Small intestine (tissue), 7 donors: ENCODE measurements around the gene ZFPL1. TPM values are rescaled to one million over a fixed set of nuclear protein-coding genes. Genes with fewer than 3 reads are reported as not detected.

Source experiments
- DNase-seq, 2 donors: peaks; one replicate each; pipeline versions ENCODE4 v3.0.0 to v3.0.0-alpha.2; 2013
- FAIRE-seq: peaks from 2 replicates; lab custom pipeline; 2012; peaks lifted over from hg19 to GRCh38; lab: Jason Lieb, UNC
- H3K27ac ChIP-seq, 3 donors: one replicate each; pipeline ENCODE4 v1.5.1; 2013; ENCODE audit warnings: low read length in 2 of 3, mild to moderate bottlenecking in 2 of 3, control low read depth in 1 of 3, inconsistent platforms in 1 of 3, low read depth in 1 of 3, moderate library complexity in 1 of 3
- H3K27me3 ChIP-seq, 3 donors: one replicate each; pipeline ENCODE4 v1.6.1; 2013; ENCODE audit warnings: low read length in 3 of 3, inconsistent platforms in 1 of 3; ENCODE audit not compliant: control insufficient read depth in 3 of 3, insufficient read depth in 3 of 3
- H3K36me3 ChIP-seq, 3 donors: one replicate each; pipeline ENCODE4 v1.6.1; 2013; ENCODE audit warnings: low read length in 3 of 3, inconsistent platforms in 1 of 3, low read depth in 1 of 3, mild to moderate bottlenecking in 1 of 3, moderate library complexity in 1 of 3; ENCODE audit not compliant: control insufficient read depth in 3 of 3, insufficient read depth in 2 of 3
- H3K4me1 ChIP-seq, 3 donors: one replicate each; pipeline ENCODE4 v1.6.1; 2013; ENCODE audit warnings: low read length in 2 of 3, inconsistent platforms in 1 of 3, low read depth in 1 of 3, mild to moderate bottlenecking in 1 of 3, moderate library complexity in 1 of 3; ENCODE audit not compliant: control insufficient read depth in 3 of 3, insufficient read depth in 2 of 3
- H3K4me3 ChIP-seq, 3 donors: one replicate each; pipeline ENCODE4 v1.5.1; 2013; ENCODE audit warnings: low read length in 3 of 3, control low read depth in 1 of 3, inconsistent platforms in 1 of 3, low read depth in 1 of 3, mild to moderate bottlenecking in 1 of 3, moderate library complexity in 1 of 3
- H3K9me3 ChIP-seq, 2 donors: one replicate each; pipeline ENCODE4 v1.6.1; 2013; ENCODE audit warnings: low read depth in 1 of 2, low read length in 1 of 2; ENCODE audit not compliant: control insufficient read depth in 2 of 2, insufficient read depth in 1 of 2
- WGBS, 3 donors: extraction: QIAGEN DNeasy Blood & Tissue Kit; methylation state at CpG; one replicate each; pipeline ENCODE4 v1.1.7; 2013; 5-methylcytosine and 5-hydroxymethylcytosine counted together
- polyA plus RNA-seq, 4 donors: library from polyadenylated mRNA; stranded (reverse) in 3 of 4; unstranded in 1 of 4; fragments of 200-250 nt in 3 of 4; fragments of 120-200 nt in 1 of 4; gene quantifications; one replicate each; pipeline versions ENCODE4 v1.2.1 to v1.2.3, GENCODE V29; 2013
- donor health status: healthy with polysubstance abuse.
- donor health status: control.
- donor health status: control.
- donor health status: Bipolar disorder and iron deficiency.
- donor health status: healthy.

Gene ZFPL1
- polyA plus RNA-seq, 4 donors = 40.5 to 65.8 (median 53.7) TPM

DNA sequence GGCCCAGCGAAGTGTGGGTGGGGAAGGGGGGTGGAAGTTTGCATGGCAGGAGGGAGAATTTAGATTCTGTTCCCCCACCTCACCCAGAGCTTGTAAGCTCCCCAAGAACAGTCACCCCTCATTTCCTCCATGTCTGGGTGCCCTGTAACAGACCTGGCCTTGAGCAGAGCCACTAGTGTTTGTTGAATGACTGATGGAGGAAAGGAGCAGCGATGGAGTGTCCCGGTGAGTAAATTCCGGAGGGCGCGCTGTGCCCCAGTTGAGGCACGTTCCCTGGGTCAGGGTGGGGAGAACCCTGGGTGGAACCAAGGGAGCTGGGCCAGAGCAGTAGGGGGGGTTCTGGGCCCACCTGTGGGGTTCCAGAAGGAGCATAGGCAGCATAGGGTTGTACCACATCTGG, 26.5 kb upstream of the ZFPL1 start:
- 92 to 93% (median 92%) methylated on average over 7 of the region's 7 CpGs for WGBS, 3 donors

DNA sequence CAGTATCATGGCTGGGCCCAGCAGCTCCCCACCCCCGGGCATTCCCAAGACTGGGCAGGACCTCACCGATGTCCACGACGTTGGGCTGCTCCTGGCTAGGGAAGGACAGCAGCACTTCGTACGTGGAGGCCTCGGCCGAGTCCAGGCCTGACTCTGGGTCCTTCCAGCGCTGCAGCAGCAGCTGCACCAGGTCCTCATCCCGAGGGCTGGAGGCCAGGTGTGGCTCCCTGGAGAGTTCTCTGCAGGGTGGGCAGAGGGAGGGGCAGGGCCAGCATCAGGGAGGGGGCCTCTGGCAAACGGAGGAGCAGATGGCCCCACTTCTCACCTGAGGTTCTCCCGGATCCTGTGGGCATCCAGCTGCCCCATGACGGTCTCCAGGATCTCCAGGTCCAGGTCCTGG, 26.0 kb upstream of the ZFPL1 start:
- DNase-seq (no peak), FAIRE-seq (no peak)
- Histone ChIP-seq H3K4me1 (peaks cover 0 to 31% (median 1%) of the 10 kb centered on the region in 3 donors), H3K27me3 (no peaks in the 10 kb centered on the region), H3K9me3 (peaks cover 0 to 4% of the 10 kb centered on the region in 2 donors), H3K4me3 (peak overlapping the region in 1 of 3 donors; percentile 67), H3K27ac (peak overlapping the region in 1 of 3 donors; percentile 48), H3K36me3 (peaks cover 0 to 3% (median 0%) of the 10 kb centered on the region in 3 donors)
- 19 to 62% (median 50%) methylated on average over 12 to 13 of the region's 13 CpGs for WGBS, 3 donors

More for the DNA sequence above, 26.5 kb upstream of the ZFPL1 start:
- H3K4me1 ChIP-seq = peaks cover 0 to 31% (median 1%) of the 10 kb centered on the region in 3 donors
- no peak overlapping the region for H3K27ac ChIP-seq
- peak overlapping the region in 1 of 3 donors; percentile 67 for H3K4me3 ChIP-seq
- peaks cover 0 to 4% of the 10 kb centered on the region in 2 donors for H3K9me3 ChIP-seq
- H3K27me3 ChIP-seq = no peaks in the 10 kb centered on the region
- no peak for DNase-seq
- FAIRE-seq = no peak
- peaks cover 0 to 3% (median 0%) of the 10 kb centered on the region in 3 donors for H3K36me3 ChIP-seq

DNA sequence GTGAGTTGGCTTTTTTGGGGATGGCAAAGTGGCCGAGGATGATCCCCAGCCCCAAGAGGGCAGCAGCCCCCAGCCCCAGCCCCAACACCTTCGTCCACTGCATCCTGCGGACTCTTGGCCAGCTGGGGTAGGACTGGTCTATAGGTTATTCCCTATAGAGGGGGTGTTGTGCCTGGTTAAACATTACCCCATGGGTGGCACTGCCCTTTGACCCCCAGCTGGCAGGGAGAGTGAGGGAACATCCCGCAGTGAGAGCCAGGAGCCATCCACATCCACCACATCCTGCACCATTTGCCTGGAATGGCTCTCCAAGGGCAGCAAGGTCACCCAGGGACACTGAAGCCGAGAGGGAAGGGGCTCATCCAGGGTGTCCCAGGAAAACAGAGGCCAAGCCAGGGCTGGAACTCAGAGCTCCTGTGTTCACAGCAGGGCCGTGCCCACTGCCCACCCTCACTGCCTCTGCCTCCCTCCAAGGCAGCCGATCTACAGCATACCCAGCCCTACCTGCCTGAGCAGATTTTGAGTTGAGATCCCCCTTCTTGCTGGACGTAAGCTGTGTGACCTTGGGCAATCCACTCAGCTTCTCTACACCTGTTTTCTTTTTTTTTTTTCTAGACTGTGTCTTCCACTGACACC, 25.5 kb upstream of the ZFPL1 start, which contains the start of gene NAALADL1:
TSS of gene NAALADL1 (minus strand) at position 135 of the 636 bp plus-strand sequence. CDS start at position 103, 32 bp downstream.
- H3K4me3 ChIP-seq = peak within 1 kb of the TSS in 1 of 3 donors; percentile 67
- FAIRE-seq (no peak), DNase-seq (peak; percentile 45 to 87)
- 24 to 68% (median 53%) methylated on average over 8 of the region's 8 CpGs for WGBS, 3 donors
- H3K9me3 ChIP-seq = peaks cover 0 to 4% of the 10 kb centered on the region in 2 donors
- peaks cover 0 to 3% (median 0%) of the 10 kb centered on the region in 3 donors for H3K36me3 ChIP-seq
- H3K27ac ChIP-seq = peak within 1 kb of the TSS in 1 of 3 donors; percentile 48
- no peaks in the 10 kb centered on the region for H3K27me3 ChIP-seq
- peaks cover 0 to 28% (median 1%) of the 10 kb centered on the region in 3 donors for H3K4me1 ChIP-seq

DNA sequence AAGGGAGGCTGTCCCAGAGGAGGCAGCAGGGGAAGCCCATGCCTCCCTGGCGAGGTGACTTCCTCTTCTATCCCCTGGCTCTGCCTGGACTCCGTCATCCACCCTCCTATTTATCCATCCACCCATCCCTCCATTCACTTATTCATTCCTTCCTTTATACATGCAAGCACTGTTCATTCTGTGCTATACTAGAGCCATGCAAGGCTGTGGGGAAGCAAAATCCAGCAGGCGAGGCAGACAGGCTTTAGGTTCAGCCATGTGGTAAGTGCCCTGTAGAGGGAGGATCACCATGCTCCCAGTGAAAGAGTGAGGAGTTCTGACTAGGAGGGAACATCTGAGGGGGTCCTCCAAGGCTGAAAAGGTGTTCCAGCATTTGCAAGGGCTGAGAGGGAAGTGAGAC, 24.5 kb upstream of the ZFPL1 start:
- no peak for FAIRE-seq
- H3K4me3 ChIP-seq = no peak overlapping the region
- no peak for DNase-seq
- H3K27me3 ChIP-seq = no peaks in the 10 kb centered on the region
- 61 to 89% (median 68%) methylated on average over 3 of the region's 3 CpGs for WGBS, 3 donors
- peaks cover 0 to 4% of the 10 kb centered on the region in 2 donors for H3K9me3 ChIP-seq
- no peak overlapping the region for H3K27ac ChIP-seq
- H3K36me3 ChIP-seq = peaks cover 0 to 3% (median 0%) of the 10 kb centered on the region in 3 donors
- peaks cover 0 to 21% (median 1%) of the 10 kb centered on the region in 3 donors for H3K4me1 ChIP-seq

DNA sequence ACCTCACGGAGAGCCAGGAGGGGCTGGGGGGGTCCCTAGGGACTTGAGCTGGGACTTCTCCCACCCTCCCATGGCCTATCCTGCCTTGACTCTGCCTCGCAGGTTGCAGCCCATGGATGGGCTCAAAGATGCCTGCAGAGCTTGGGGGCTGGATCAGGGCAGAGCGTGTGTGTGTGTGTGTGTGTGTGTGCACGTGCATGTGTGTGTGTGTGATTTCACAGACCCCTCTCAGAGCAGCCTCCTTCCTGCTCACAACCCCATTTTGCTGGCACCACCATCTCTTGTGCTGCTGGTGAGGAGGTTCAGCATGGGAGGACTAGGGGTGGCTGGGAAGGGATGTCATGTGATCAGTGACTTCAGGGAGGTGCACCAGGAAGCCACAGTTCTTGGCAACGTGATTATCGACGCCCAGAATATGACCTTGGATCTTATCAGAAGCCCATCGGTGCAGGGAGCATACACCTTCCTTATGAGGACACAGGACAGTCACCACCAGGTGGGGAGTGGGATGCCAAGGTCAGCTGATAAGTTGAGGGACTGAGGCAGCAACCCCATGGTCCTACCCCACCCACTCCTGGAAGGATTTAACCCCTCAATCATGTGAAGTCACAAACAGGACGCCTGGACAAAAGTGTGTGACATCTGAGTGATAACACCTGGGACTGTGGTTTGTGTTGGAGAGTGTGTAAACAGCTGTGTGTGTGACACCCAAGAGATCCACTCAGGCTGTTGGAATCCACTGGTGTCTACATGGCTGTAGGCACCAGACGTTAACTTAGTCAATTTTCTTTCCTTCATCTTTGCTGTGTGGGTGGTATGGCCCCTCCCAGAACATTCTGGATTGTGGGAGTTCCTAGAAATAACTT, 23.8 kb upstream of the ZFPL1 start:
- Histone ChIP-seq H3K27ac (peak overlapping the region in 1 of 3 donors; percentile 74), H3K27me3 (no peaks in the 10 kb centered on the region), H3K4me3 (no peak overlapping the region), H3K36me3 (peaks cover 0 to 3% (median 0%) of the 10 kb centered on the region in 3 donors), H3K9me3 (peaks cover 0 to 4% of the 10 kb centered on the region in 2 donors), H3K4me1 (peaks cover 0 to 19% (median 0%) of the 10 kb centered on the region in 3 donors)
- FAIRE-seq (no peak), DNase-seq (peak; percentile 46 to 87)
- WGBS, 3 donors = 44 to 56% (median 46%) methylated on average over 10 of the region's 10 CpGs

DNA sequence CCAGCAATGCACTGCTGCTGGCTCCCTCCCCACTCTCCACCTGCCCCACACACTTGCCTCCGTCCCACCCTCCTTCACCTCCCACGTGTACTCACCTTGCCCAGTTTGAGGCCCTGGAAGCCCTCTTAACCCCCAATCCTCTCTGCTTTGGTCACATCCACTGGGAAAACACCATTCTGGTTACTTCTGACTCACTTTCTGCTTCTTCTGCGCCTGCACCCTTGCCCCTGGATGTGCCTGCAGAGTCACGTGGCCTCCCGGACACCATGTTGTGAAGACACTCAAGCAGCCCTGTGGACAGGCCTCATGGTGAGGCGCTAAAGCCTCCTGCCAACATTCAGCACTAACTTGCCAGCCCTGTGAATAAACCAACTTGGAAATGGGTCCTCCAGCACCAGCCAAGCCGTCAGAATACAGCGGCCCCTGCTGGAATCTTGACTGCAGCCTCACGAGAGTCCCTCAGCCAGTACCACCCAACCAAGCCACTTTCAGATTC, 23.1 kb upstream of the ZFPL1 start:
- H3K27ac ChIP-seq = peak overlapping the region in 1 of 3 donors; percentile 74

DNA sequence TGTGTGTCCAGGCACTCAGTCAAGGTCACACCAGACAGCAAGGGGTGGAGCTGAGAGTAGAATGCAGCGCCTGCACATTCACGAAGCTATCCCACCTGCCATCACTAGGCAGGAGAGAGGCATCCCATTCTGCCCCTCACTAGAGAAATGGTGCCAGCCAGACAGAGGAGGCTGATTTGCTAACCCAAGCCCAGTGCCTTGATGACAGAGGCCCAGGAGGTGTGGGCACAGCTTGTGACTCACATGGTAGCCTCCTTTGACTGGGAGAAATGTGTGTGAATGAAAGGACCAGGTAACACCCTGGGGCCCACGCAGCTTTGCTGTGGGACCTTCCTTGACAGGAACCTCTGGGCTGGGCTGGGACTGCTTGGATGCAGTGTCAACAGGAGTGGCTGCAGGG, 20.5 kb upstream of the ZFPL1 start:
- WGBS, 3 donors = 73 to 80% (median 79%) methylated on average over 3 of the region's 3 CpGs
- peaks cover 0 to 3% (median 0%) of the 10 kb centered on the region in 3 donors for H3K36me3 ChIP-seq
- FAIRE-seq = no peak
- DNase-seq = no peak
- no peak overlapping the region for H3K4me3 ChIP-seq
- H3K4me1 ChIP-seq = peaks cover 0 to 16% (median 0%) of the 10 kb centered on the region in 3 donors
- H3K27ac ChIP-seq = no peak overlapping the region
- H3K9me3 ChIP-seq = peaks cover 0 to 4% of the 10 kb centered on the region in 2 donors
- no peaks in the 10 kb centered on the region for H3K27me3 ChIP-seq

More for the DNA sequence above, 23.1 kb upstream of the ZFPL1 start:
- peaks cover 0 to 4% of the 10 kb centered on the region in 2 donors for H3K9me3 ChIP-seq
- FAIRE-seq (no peak), DNase-seq (no peak)
- WGBS, 3 donors = 72 to 86% (median 81%) methylated on average over 9 of the region's 9 CpGs
- H3K4me1 ChIP-seq = peaks cover 0 to 24% (median 0%) of the 10 kb centered on the region in 3 donors
- peaks cover 0 to 3% (median 0%) of the 10 kb centered on the region in 3 donors for H3K36me3 ChIP-seq
- no peak overlapping the region for H3K4me3 ChIP-seq
- no peaks in the 10 kb centered on the region for H3K27me3 ChIP-seq

DNA sequence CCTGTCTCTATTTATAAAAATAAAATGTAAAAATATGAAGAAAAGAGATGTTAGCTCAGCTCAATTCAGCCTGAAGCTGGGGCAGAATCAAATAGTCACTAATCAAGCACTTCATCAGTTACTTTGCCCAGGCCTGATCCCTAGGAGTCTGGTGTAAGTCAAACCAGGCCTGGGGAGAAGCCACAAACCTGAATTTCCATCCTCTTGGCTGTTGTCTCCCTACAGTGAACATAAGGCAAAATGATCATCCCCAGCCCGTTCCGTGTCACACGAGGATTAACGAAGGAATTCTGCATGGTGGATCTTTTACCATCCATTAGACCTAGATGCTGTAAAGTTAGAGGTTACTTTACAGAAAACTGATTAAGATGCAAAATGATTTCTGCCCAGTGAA, 19.2 kb upstream of the ZFPL1 start:
- Histone ChIP-seq H3K36me3 (peaks cover 0 to 3% (median 0%) of the 10 kb centered on the region in 3 donors), H3K4me3 (no peak overlapping the region), H3K9me3 (peaks cover 0 to 4% of the 10 kb centered on the region in 2 donors), H3K4me1 (peaks cover 0 to 12% (median 0%) of the 10 kb centered on the region in 3 donors), H3K27ac (no peak overlapping the region), H3K27me3 (no peaks in the 10 kb centered on the region)
- no peak for FAIRE-seq
- DNase-seq = no peak
- WGBS, 3 donors = 84 to 97% (median 88%) methylated on average over 4 of the region's 4 CpGs
